Fibroblast of the aortic adventitia (primary cell): ENCODE measurements around the gene MAP1B. TPM values are rescaled to one million over a fixed set of nuclear protein-coding genes. Genes with fewer than 3 reads are reported as not detected.

Experiments used
- DNase-seq: peaks from one replicate; pipeline ENCODE4 v3.0.0-alpha.2; 2010; ENCODE audit warnings: low read depth
- H3K4me3 ChIP-seq: 2 replicates; pipeline ENCODE4 v1.5.1; 2011; ENCODE audit warnings: low read depth, mild to moderate bottlenecking, control low read depth, low read length, moderate library complexity
- CTCF ChIP-seq: IDR thresholded peaks from 2 replicates; pipeline ENCODE4 v1.5.1; 2011; ENCODE audit warnings: mild to moderate bottlenecking, low read length, control low read depth, inconsistent platforms; ENCODE audit not compliant: insufficient read depth
- total RNA-seq: library from RNA; depleted of rRNA; stranded (reverse); fragments of >200 nt; gene quantifications from 2 replicates; pipeline ENCODE4 v1.2.3, GENCODE V29; 2012; ENCODE audit warnings: low replicate concordance

MAP1B gene
- total RNA-seq, 1 donor, result 401 TPM

DNA sequence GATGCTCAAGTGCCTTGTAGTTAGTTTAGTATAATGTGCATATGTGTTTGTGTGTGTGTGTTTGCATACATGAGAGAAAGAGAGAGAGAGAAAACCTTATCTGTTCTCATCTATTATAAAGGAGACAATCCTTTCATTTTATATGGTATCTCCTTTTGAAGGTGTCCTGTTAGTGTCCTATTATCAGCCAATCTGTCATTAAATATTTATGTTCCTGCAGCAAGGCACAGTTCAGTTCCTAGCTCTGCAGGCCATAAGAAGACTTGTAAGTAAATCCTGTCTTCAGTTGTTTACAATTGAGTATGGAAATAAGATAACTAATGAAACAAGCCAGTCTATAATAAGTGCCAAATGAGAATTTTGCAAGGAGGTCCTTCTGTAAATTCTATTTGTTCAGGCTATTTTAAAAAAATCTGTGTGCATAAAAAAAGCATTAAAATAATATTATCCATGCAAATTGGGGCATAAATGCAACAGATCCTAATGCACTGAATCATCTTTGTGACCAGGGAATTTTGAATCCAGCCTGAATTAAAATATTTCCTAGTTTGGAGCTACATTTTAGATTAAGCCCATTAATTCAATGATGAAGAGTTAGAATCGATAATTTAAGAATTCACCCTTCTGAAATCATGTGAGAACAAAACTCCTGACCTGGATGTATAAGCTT is 18.1 kb downstream of the MAP1B start:
- no peak for TF ChIP-seq CTCF
- H3K4me3 ChIP-seq, result no peak overlapping the region

DNA sequence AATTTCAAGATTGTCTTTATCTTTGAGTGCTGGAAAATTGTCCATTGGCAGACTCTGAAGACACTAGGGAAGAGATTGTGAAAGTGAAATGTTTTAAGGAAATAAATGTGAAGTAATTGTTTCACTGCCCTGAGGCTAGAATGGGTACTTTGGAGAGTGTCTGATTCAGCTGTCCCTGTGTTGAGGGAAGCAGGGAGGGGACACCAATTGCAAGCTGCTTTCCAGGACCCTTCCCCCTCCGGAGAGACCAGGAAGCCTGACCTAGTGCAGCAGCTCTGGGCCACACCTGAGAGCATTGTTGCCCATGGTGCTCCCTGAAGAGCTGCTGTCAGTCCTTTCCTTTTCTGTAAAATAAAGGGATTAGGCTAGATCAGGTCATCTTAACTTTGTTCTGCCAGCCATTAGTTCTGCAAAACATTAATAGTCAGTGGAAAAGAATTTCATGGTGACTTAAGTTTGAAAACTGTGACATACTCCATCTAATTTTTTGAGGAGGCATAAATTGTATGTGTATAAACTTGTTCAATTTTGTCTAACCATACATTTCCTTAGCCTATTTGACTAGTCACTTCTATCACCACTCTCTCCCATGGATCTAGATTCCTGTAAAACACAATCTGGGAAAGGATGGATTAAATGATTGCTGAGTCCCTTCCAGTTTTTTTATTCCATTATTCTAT is 18.8 kb downstream of the MAP1B start:
- no peak for TF ChIP-seq CTCF
- DNase-seq, result no peak
- no peak overlapping the region for H3K4me3 ChIP-seq

More for the DNA sequence above, 18.1 kb downstream of the MAP1B start:
- DNase-seq, result no peak

DNA sequence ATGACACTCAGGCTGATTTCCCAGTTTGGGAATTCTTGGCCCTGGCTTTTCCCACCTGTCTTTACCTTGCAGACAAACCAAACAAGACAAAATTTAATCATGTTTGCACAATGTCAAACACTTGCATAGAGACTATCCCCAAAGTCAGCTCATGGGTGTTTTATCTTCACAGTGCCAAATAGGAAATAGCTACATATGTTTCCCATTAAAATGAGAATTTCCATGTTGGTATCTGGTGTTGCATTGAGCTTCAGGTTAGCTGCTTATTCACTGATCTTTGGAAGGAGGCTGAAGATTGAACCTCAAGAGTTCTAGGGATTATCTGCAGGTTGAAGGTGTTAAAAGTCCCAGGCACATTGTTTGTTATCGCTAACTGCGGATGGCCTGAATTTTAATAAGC is 19.5 kb downstream of the MAP1B start:
- peak; percentile 73 for DNase-seq
- TF ChIP-seq CTCF, result no peak
- no peak overlapping the region for H3K4me3 ChIP-seq

GRCh38 chr5:72129725-72130124 is 22.4 kb downstream of the MAP1B start:
- H3K4me3 ChIP-seq, result no peak overlapping the region
- TF ChIP-seq CTCF, result no peak
- peak; percentile 77 for DNase-seq

DNA sequence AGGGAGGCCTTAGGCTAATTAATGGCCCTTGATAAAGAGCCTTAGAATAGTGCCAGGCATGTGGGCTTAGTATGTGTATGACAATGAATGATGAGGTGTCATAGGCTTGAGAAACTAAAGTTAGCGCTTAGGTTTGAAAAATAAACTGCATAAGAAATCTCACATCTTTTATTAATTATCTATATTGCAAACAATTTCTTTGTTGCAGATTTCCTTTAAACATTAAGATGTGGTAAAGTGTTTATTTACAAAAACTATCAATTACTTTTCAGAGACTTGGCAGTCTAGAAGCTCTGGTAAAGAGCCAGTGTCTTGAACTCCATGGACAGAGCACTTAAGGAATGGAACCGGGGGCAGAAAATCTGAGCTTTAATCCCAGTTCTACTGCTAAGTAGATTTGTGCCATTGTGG is 23.1 kb downstream of the MAP1B start:
- DNase-seq, result peak; percentile 82
- no peak overlapping the region for H3K4me3 ChIP-seq
- TF ChIP-seq CTCF, result no peak

- DNase-seq, result peak; percentile 78
- TF ChIP-seq CTCF, result no peak
- no peak overlapping the region for H3K4me3 ChIP-seq
These were observed 26.1 kb downstream of the MAP1B start for GRCh38 chr5:72133212-72133990.
